Measurements from ENCODE around the gene TRAF7.
"Not testable (repeated sequence)": the region's sequence is repeated elsewhere in the genome, so short reads cannot be mapped to it uniquely, and the experiment has no call there.

TRAF7 gene

DNA sequence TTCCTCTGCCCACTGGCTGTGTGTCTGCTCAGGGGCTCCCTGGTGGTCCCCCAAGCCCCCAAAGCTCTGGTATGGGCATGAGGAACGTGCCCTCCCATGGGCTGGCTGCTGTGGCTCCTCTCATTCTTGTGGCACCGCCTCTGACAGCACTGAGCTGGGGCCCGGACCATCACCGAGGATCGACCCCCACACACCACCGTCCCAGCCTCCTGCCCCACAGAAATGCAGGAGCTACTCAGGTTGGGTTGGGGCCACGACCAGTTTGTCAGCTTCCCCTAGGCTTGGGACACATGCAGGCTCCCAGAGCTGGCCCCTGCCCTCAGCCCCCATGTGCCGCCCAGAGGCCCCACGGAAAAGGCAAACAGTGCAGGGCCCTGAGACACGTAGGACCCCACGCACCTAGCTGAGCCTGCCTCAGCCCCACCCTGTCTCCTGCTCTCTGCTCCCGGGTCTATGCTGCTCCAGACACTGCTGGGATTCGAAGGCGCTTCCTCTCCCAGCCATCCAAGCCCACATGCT lies 44.1 kb downstream of the TRAF7 start:
- Histone ChIP-seq H3K27ac (ENCODE audit: low read length) (no peak overlapping the region), H3K9ac (ENCODE audit: low read length) (no peak overlapping the region), H3K4me2 (ENCODE audit: low read length) (no peak overlapping the region), H3K4me3 (ENCODE audit: low read length) (no peak overlapping the region), H3K79me2 (ENCODE audit: low read length) (no peaks in the 10 kb centered on the region), H3K27me3 (ENCODE audit: low read depth, low read length) (peaks cover 41% of the 10 kb centered on the region), H3K36me3 (replicated peaks; ENCODE audit: low read depth, low read length) (no peaks in the 10 kb centered on the region), H3K9me3 (ENCODE audit: insufficient read depth, low read length) (no peaks in the 10 kb centered on the region), H2AFZ (ENCODE audit: low read depth, low read length) (no peak overlapping the region), H4K20me1 (ENCODE audit: insufficient read depth, low read length) (no peaks in the 10 kb centered on the region), H3K4me1 (ENCODE audit: low read length) (peaks cover 9% of the 10 kb centered on the region)
- TF ChIP-seq EZH2phosphoT487 (IDR thresholded peaks at IDR 0.05; ENCODE audit: low read depth): no peak
- TF ChIP-seq, protein P1, sequence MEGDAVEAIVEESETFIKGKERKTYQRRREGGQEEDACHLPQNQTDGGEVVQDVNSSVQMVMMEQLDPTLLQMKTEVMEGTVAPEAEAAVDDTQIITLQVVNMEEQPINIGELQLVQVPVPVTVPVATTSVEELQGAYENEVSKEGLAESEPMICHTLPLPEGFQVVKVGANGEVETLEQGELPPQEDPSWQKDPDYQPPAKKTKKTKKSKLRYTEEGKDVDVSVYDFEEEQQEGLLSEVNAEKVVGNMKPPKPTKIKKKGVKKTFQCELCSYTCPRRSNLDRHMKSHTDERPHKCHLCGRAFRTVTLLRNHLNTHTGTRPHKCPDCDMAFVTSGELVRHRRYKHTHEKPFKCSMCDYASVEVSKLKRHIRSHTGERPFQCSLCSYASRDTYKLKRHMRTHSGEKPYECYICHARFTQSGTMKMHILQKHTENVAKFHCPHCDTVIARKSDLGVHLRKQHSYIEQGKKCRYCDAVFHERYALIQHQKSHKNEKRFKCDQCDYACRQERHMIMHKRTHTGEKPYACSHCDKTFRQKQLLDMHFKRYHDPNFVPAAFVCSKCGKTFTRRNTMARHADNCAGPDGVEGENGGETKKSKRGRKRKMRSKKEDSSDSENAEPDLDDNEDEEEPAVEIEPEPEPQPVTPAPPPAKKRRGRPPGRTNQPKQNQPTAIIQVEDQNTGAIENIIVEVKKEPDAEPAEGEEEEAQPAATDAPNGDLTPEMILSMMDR (IDR thresholded peaks at IDR 0.05; ENCODE audit: low read depth, low read length): no peak

DNA sequence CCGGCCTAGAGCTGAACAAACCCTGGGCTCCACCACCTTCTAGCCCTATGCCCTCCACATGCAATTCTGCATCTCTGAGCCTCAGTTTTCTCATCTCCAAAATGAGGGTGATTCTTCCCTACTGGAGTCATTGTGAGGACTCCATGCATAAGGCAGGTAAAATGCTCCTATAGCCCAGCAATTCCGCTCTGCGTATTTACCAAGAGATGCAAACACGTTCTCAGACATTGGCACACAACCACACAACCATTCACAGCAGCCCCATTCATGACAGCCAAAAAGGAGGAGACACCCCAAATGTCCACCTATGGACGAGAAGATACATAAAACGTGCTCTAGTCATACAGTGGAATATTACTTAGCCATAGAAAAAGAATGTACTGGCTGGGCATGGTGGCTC lies 44.7 kb downstream of the TRAF7 start:
- H3K9ac ChIP-seq (ENCODE audit: low read length): no peak overlapping the region
- H2AFZ ChIP-seq (ENCODE audit: low read depth, low read length): no peak overlapping the region
- no peak overlapping the region for H3K4me3 ChIP-seq (ENCODE audit: low read length)
- no peaks in the 10 kb centered on the region for H4K20me1 ChIP-seq (ENCODE audit: insufficient read depth, low read length)
- no peak for TF ChIP-seq EZH2phosphoT487 (IDR thresholded peaks at IDR 0.05; ENCODE audit: low read depth)
- TF ChIP-seq, protein P1 (IDR thresholded peaks at IDR 0.05; ENCODE audit: low read depth, low read length): no peak
- no peaks in the 10 kb centered on the region for H3K36me3 ChIP-seq (replicated peaks; ENCODE audit: low read depth, low read length)
- H3K4me2 ChIP-seq (ENCODE audit: low read length): no peak overlapping the region
- H3K27me3 ChIP-seq (ENCODE audit: low read depth, low read length): peaks cover 35% of the 10 kb centered on the region
- peaks cover 5% of the 10 kb centered on the region for H3K4me1 ChIP-seq (ENCODE audit: low read length)
- H3K79me2 ChIP-seq (ENCODE audit: low read length): no peaks in the 10 kb centered on the region
- no peaks in the 10 kb centered on the region for H3K9me3 ChIP-seq (ENCODE audit: insufficient read depth, low read length)
- no peak overlapping the region for H3K27ac ChIP-seq (ENCODE audit: low read length)

DNA sequence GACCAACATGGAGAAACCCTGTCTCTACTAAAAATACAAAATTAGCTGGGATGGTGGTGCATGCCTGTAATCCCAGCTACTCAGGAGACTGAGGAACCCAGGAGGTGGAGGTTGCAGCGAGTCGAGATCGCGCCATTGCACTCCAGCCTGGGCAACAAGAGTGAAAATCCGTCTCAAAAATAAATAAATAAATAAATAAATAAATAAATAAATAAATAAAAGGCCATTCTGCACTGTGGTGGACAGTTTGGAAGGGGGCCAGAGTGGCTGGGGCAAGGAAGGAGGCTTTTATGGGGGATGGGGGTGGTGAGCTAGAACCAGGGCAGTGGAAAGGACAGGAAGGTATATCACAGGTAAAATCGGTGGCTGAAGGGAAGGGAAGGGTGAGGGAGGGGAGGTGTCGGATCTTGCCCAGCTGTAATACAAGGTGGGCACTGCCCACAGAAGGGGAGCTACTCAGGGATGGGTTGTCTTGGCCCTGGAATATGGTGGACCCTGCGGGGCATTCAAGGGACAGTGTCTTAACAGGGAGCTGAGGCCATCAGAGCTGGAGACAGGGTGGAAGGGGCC lies 47.6 kb downstream of the TRAF7 start:
- H3K4me1 ChIP-seq (ENCODE audit: low read length): peaks cover 13% of the 10 kb centered on the region
- not testable (repeated sequence) for H3K9me3 ChIP-seq (ENCODE audit: insufficient read depth, low read length); H3K4me2 ChIP-seq (ENCODE audit: low read length); H3K4me3 ChIP-seq (ENCODE audit: low read length); H3K27ac ChIP-seq (ENCODE audit: low read length); H4K20me1 ChIP-seq (ENCODE audit: insufficient read depth, low read length); H2AFZ ChIP-seq (ENCODE audit: low read depth, low read length); H3K9ac ChIP-seq (ENCODE audit: low read length)
- peaks cover 13% of the 10 kb centered on the region for H3K36me3 ChIP-seq (replicated peaks; ENCODE audit: low read depth, low read length)
- peaks cover 14% of the 10 kb centered on the region; the same call in 1 of the 2 replicates for H3K27me3 ChIP-seq (ENCODE audit: low read depth, low read length)
- H3K79me2 ChIP-seq (ENCODE audit: low read length): peaks cover 17% of the 10 kb centered on the region

DNA sequence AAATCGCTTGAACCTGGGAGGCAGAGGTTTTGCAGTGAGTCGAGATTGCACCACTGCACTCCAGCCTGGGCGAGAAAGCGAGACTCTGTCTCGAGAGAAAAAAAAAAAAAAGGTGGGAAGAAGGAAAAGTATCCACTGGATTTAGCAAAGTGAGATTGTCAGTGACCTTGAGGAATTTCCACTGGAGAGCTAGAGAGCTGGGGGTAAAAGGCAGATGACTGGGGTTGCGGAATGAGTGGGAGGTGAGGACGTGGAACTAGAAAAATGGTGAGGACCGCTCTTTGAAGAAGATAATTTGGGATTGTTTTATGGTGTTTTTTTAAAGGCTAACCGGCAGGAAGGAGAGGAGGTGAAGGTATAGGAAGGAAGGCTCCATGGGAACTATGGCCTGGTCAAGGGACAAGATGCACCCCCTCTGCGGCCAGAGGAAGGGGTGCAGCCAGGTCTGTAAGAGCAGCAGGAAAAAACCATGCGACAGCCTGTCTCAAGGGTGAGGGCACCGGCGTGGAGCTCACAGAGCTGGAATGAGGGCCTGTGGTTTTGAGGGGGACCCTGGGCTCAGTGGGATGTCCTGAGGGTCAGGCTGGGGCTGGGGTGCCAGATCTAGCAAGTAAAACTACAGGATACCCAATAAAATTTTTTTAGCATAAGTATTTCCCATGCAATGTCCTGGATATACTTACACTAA lies 49.0 kb downstream of the TRAF7 start:
- peak overlapping the region; percentile 70 for H3K27ac ChIP-seq (ENCODE audit: low read length)
- H3K4me2 ChIP-seq (ENCODE audit: low read length): peak overlapping the region; percentile 90
- peaks cover 17% of the 10 kb centered on the region for H3K79me2 ChIP-seq (ENCODE audit: low read length)
- peak overlapping the region; percentile 49 for H2AFZ ChIP-seq (ENCODE audit: low read depth, low read length)
- peak overlapping the region; percentile 78 for H3K9ac ChIP-seq (ENCODE audit: low read length)
- TF ChIP-seq, protein P1 (IDR thresholded peaks at IDR 0.05; ENCODE audit: low read depth, low read length): no peak
- no peak for TF ChIP-seq EZH2phosphoT487 (IDR thresholded peaks at IDR 0.05; ENCODE audit: low read depth)
- peaks cover 13% of the 10 kb centered on the region for H3K4me1 ChIP-seq (ENCODE audit: low read length)
- H4K20me1 ChIP-seq (ENCODE audit: insufficient read depth, low read length): no peaks in the 10 kb centered on the region
- H3K27me3 ChIP-seq (ENCODE audit: low read depth, low read length): 0 out of 2 replicates have a peak, but pooled peaks cover 6% of the 10 kb centered on the region
- H3K36me3 ChIP-seq (replicated peaks; ENCODE audit: low read depth, low read length): peaks cover 15% of the 10 kb centered on the region
- no peaks in the 10 kb centered on the region for H3K9me3 ChIP-seq (ENCODE audit: insufficient read depth, low read length)
- peak overlapping the region; percentile 83 for H3K4me3 ChIP-seq (ENCODE audit: low read length)

Measured in OCI-LY3 (cell line).